IMR-90 (cell line): ENCODE data around the gene TMCO5A. TPM values are rescaled to one million over a fixed set of nuclear protein-coding genes. Genes with fewer than 3 reads are reported as not detected.
"Not testable (repeated sequence)": the region's sequence is repeated elsewhere in the genome, so short reads cannot be mapped to it uniquely, and the experiment has no call there.

Source experiments
- ATAC-seq: fragments of 200-7000 bp; cut with Tn5 transposase; 2 replicates; pipeline ENCODE4 v1.9.1; 2020; ENCODE audit warnings: low read depth, mild to moderate bottlenecking, moderate library complexity
- BruUV-seq: library from RNA; stranded (reverse); fragments of 400-500 nt; replicated peaks from 2 replicates; lab custom pipeline; 2021; lab: Mats Ljungman, UMichigan
- CTCF ChIA-PET: fragments of 300-600 bp; formaldehyde crosslinking; extraction: SDS; loops from one replicate; lab custom pipeline; 2021; ENCODE audit warnings: antibody characterized with exemption; lab: Yijun Ruan, JAX
- POLR2A ChIA-PET: fragments of 300-600 bp; sonication (Branson Sonifier 250); formaldehyde crosslinking; loops from one replicate; lab custom pipeline; 2022; ENCODE audit warnings: antibody characterized with exemption; ENCODE audit not compliant: unreplicated experiment; lab: Charles Lee
- DNase-seq: peaks from one replicate; pipeline ENCODE4 v3.0.0; 2013
- H2AFZ ChIP-seq: replicated peaks from 2 replicates; pipeline ENCODE3; 2013; ENCODE audit warnings: low read length, mild to moderate bottlenecking; ENCODE audit not compliant: poor library complexity
- H2AK5ac ChIP-seq: 2 replicates; pipeline ENCODE4 v1.6.1; 2013; ENCODE audit warnings: low read depth, low read length, inconsistent platforms
- H2AK9ac ChIP-seq: replicated peaks from 2 replicates; pipeline ENCODE3; 2013; ENCODE audit warnings: mild to moderate bottlenecking, low read depth, low read length, moderate library complexity; ENCODE audit not compliant: poor library complexity
- H2BK120ac ChIP-seq: 2 replicates; pipeline ENCODE4 v1.6.1; 2013; ENCODE audit warnings: low read depth, low read length, inconsistent platforms
- H2BK15ac ChIP-seq: 3 replicates; pipeline ENCODE4 v1.6.1; 2013; ENCODE audit warnings: low read depth, low read length, inconsistent platforms
- H2BK20ac ChIP-seq: 2 replicates; pipeline ENCODE4 v1.6.1; 2013; ENCODE audit warnings: low read depth, mild to moderate bottlenecking, inconsistent platforms, low read length, moderate library complexity
- H2BK5ac ChIP-seq: 2 replicates; pipeline ENCODE4 v1.6.1; 2013; ENCODE audit warnings: mild to moderate bottlenecking, low read depth, low read length, inconsistent platforms; ENCODE audit not compliant: poor library complexity, severe bottlenecking
- H3K14ac ChIP-seq: replicated peaks from 2 replicates; pipeline ENCODE4 v1.6.1; 2013; ENCODE audit warnings: low read depth, low read length, inconsistent platforms
- H3K18ac ChIP-seq: 2 replicates; pipeline ENCODE4 v1.6.1; 2013; ENCODE audit warnings: low read depth, low read length, control low read depth
- H3K23ac ChIP-seq: 2 replicates; pipeline ENCODE4 v1.6.1; 2013; ENCODE audit warnings: low read depth, low read length, inconsistent platforms
- H3K27ac ChIP-seq: 2 replicates; pipeline ENCODE4 v1.5.1; 2013; ENCODE audit warnings: mild to moderate bottlenecking, control low read depth, low read length; ENCODE audit not compliant: insufficient read depth
- H3K27me3 ChIP-seq: 2 replicates; pipeline ENCODE4 v1.6.1; 2013; ENCODE audit warnings: low read length; ENCODE audit not compliant: control insufficient read depth, insufficient read depth
- H3K36me3 ChIP-seq: 2 replicates; pipeline ENCODE4 v1.6.1; 2013; ENCODE audit warnings: low read length, mixed read lengths; ENCODE audit not compliant: control insufficient read depth, insufficient read depth
- H3K4ac ChIP-seq: 2 replicates; pipeline ENCODE4 v1.6.1; 2013; ENCODE audit warnings: low read depth, low read length, inconsistent platforms
- H3K4me1 ChIP-seq: 2 replicates; pipeline ENCODE4 v1.6.1; 2013; ENCODE audit warnings: low read length, mixed read lengths; ENCODE audit not compliant: control insufficient read depth, insufficient read depth
- H3K4me2 ChIP-seq: 2 replicates; pipeline ENCODE4 v1.6.1; 2013; ENCODE audit warnings: low read depth, mild to moderate bottlenecking, control low read depth, low read length, moderate library complexity
- H3K4me3 ChIP-seq: 2 replicates; pipeline ENCODE4 v1.5.1; 2013; ENCODE audit warnings: low read depth, mild to moderate bottlenecking, control low read depth, low read length, moderate library complexity; ENCODE audit not compliant: insufficient read depth
- H3K56ac ChIP-seq: 2 replicates; pipeline ENCODE4 v1.6.1; 2013; ENCODE audit warnings: low read length, inconsistent platforms; ENCODE audit not compliant: insufficient read depth; ENCODE audit errors: extremely low read depth
- H3K79me1 ChIP-seq, 2 experiments: 2 replicates each; pipeline ENCODE4 v1.6.1; 2013; ENCODE audit warnings: low read length in 2 of 2, inconsistent platforms in 1 of 2, low read depth in 1 of 2
- H3K9ac ChIP-seq: 2 replicates; pipeline ENCODE4 v1.6.1; 2013; ENCODE audit warnings: low read depth, low read length, control low read depth
- H3K9me1 ChIP-seq: 2 replicates; pipeline ENCODE4 v1.6.1; 2013; ENCODE audit warnings: low read length, inconsistent platforms; ENCODE audit not compliant: insufficient read depth
- H3K9me3 ChIP-seq: 2 replicates; pipeline ENCODE4 v1.6.1; 2013; ENCODE audit warnings: low read length; ENCODE audit not compliant: control insufficient read depth, insufficient read depth
- H4K20me1 ChIP-seq: 2 replicates; pipeline ENCODE4 v1.6.1; 2013; ENCODE audit warnings: low read length, inconsistent platforms; ENCODE audit not compliant: insufficient read depth
- H4K5ac ChIP-seq: 2 replicates; pipeline ENCODE4 v1.6.1; 2013; ENCODE audit warnings: mild to moderate bottlenecking, low read depth, low read length, control low read depth
- H4K8ac ChIP-seq, 2 experiments: 2 replicates each; pipeline ENCODE4 v1.6.1; 2013; ENCODE audit warnings: low read depth in 2 of 2, low read length in 2 of 2, control low read depth in 1 of 2, inconsistent platforms in 1 of 2
- H4K91ac ChIP-seq: 2 replicates; pipeline ENCODE4 v1.6.1; 2013; ENCODE audit warnings: low read depth, low read length, inconsistent platforms; ENCODE audit not compliant: insufficient read depth
- CHD1 ChIP-seq: IDR thresholded peaks from 2 replicates; pipeline ENCODE4 v1.6.1; 2012; ENCODE audit warnings: low read depth, low read length, improper control_type of control experiment
- FOS ChIP-seq: fragments of 150-350 bp; IDR thresholded peaks from 2 replicates; pipeline ENCODE4 v1.6.1; 2016; ENCODE audit warnings: low read depth, low read length
- WGBS, 2 experiments: methylation state at CpG; one replicate each; pipeline versions ENCODE4 v1.1.5 to v1.1.7; 2013; ENCODE audit warnings: missing lambda C conversion rate in 2 of 2; ENCODE audit not compliant: insufficient read length in 1 of 2; ENCODE audit errors: extremely low coverage in 2 of 2; 5-methylcytosine and 5-hydroxymethylcytosine counted together
- dilution Hi-C: fragments of 300-500 bp; cut with HindIII; formaldehyde crosslinking; loops from one replicate; pipeline ENCODE4 v1.14.3; 2018; ENCODE audit warnings: low sequenced_read_pairs; ENCODE audit not compliant: unreplicated experiment
- in situ Hi-C: fragments of 300-500 bp; cut with MboI; formaldehyde crosslinking; loops from 3 replicates; pipeline ENCODE4 v1.14.3; 2019; ENCODE audit warnings: low sequenced_read_pairs, inconsistent platforms, mixed read lengths
- intact Hi-C: fragments of 100-400 bp; cut with micrococcal nuclease; formaldehyde crosslinking; loops from 2 replicates; pipeline ENCODE4 v1.10.0; 2022
- polyA plus RNA-seq, 3 experiments: library from polyadenylated mRNA; depleted of rRNA; stranded (reverse); fragments of >200 nt; gene quantifications; 2 replicates each; pipeline ENCODE4 v1.2.3, GENCODE V29; 2012; ENCODE audit warnings: low replicate concordance in 1 of 3
- total RNA-seq: library from RNA; depleted of rRNA; stranded (reverse); fragments of >200 nt; gene quantifications from 2 replicates; pipeline ENCODE4 v1.2.3, GENCODE V29; 2012
- TF ChIP-seq, protein P1 (sequence below): conservative IDR thresholded peaks from 2 replicates; pipeline ENCODE4 v1.5.1; 2012; ENCODE audit warnings: mild to moderate bottlenecking, low read depth, low read length, improper control_type of control experiment
- TF ChIP-seq, protein P2 (sequence below): fragments of 150-350 bp; IDR thresholded peaks from 2 replicates; pipeline ENCODE4 v1.6.1; 2016; ENCODE audit warnings: low read depth, mild to moderate bottlenecking, low read length, moderate library complexity, borderline replicate concordance

The TMCO5A gene
- total and polyA plus RNA-seq, 2 of the 4 experiments (the other 2 are of a cell fraction) = not detected

DNA sequence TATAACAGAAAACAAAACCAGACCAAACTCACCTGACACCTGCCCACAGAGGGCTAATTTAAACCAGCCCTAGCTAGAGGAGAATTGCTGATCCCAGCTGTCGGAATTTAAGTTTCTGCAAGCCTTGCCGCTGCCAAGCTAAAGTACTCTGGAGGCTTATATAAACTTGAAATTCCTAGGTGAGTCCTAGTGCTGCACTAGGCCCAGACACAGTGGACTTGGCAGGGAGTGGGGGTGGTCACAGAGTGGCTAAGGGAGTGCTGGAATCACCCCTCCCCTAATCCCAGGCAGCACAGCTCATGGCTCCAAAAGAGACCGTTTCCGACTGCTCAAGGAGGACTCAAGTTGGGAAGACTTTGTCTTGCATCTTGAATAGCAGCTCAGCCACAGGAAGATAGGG, 17.6 kb downstream of the TMCO5A start:
- no TSS peak for BruUV-seq
- Histone ChIP-seq H4K5ac (no peak overlapping the region), H3K27ac (no peak overlapping the region), H4K91ac (no peak overlapping the region), H2BK5ac (no peak overlapping the region), H3K36me3 (no peaks in the 10 kb centered on the region), H3K4me2 (no peak overlapping the region), H3K14ac (no peak overlapping the region), H3K56ac (no peak overlapping the region), H2BK120ac (no peak overlapping the region), H3K79me1 (no peaks in the 10 kb centered on the region), H2AK9ac (no peak overlapping the region), H3K4me3 (no peak overlapping the region), H3K9me3 (no peaks in the 10 kb centered on the region), H2BK20ac (no peak overlapping the region), H3K18ac (no peak overlapping the region), H3K4ac (no peak overlapping the region), H4K20me1 (no peaks in the 10 kb centered on the region), H3K23ac (no peak overlapping the region), H3K9ac (no peak overlapping the region), H3K27me3 (peaks cover 29% of the 10 kb centered on the region), H3K9me1 (no peaks in the 10 kb centered on the region), H2AK5ac (no peak overlapping the region), H2AFZ (no peak overlapping the region), H2BK15ac (no peak overlapping the region), H3K4me1 (no peaks in the 10 kb centered on the region), H4K8ac (no peak overlapping the region)
- ATAC-seq = no peak
- dilution Hi-C loops (no loop called here), intact Hi-C loops (no loop called here), in situ Hi-C loops (no loop called here)
- POLR2A ChIA-PET = no interaction called here
- CTCF ChIA-PET = interaction anchor here (1.2 kb wide), 1 partner anchor 32 kb away, joined by 6 read pairs; no protein-coding TSS in a partner anchor
- no peak for TF ChIP-seq CHD1
- TF ChIP-seq, protein P1, sequence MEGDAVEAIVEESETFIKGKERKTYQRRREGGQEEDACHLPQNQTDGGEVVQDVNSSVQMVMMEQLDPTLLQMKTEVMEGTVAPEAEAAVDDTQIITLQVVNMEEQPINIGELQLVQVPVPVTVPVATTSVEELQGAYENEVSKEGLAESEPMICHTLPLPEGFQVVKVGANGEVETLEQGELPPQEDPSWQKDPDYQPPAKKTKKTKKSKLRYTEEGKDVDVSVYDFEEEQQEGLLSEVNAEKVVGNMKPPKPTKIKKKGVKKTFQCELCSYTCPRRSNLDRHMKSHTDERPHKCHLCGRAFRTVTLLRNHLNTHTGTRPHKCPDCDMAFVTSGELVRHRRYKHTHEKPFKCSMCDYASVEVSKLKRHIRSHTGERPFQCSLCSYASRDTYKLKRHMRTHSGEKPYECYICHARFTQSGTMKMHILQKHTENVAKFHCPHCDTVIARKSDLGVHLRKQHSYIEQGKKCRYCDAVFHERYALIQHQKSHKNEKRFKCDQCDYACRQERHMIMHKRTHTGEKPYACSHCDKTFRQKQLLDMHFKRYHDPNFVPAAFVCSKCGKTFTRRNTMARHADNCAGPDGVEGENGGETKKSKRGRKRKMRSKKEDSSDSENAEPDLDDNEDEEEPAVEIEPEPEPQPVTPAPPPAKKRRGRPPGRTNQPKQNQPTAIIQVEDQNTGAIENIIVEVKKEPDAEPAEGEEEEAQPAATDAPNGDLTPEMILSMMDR = no peak
- TF ChIP-seq, protein P2, sequence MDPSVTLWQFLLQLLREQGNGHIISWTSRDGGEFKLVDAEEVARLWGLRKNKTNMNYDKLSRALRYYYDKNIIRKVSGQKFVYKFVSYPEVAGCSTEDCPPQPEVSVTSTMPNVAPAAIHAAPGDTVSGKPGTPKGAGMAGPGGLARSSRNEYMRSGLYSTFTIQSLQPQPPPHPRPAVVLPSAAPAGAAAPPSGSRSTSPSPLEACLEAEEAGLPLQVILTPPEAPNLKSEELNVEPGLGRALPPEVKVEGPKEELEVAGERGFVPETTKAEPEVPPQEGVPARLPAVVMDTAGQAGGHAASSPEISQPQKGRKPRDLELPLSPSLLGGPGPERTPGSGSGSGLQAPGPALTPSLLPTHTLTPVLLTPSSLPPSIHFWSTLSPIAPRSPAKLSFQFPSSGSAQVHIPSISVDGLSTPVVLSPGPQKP = no peak
- no peak for TF ChIP-seq FOS
- no CpG with 5 or more reads among the region's 4 CpGs for WGBS, 2 experiments
- DNase-seq = no peak

DNA sequence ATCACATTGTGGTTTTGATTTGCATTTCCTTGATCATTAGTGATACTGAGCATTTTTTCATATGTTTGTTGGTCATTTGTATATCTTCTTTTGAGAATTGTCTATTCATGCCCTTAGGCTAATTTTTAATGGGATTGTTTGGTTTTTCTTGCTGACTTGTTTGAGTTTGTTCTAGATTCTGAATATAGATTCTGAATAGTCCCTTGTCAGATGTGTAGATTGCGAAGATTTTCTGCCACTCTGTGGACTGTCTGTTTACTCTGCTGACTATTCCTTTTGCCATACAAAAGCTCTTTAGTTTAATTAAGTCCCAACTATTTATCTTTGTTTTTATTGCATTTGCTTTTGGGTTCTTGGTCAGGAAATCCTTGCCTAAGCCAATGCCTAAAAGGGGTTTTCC, 26.3 kb downstream of the TMCO5A start:
- intact Hi-C loops, H3K27me3 ChIP-seq, H3K9ac ChIP-seq, BruUV-seq, H4K91ac ChIP-seq, H2BK15ac ChIP-seq, H2AK9ac ChIP-seq, CTCF ChIA-PET, ATAC-seq, H2AK5ac ChIP-seq, H3K9me3 ChIP-seq, H3K4me2 ChIP-seq, H3K27ac ChIP-seq, H2BK120ac ChIP-seq, H3K9me1 ChIP-seq, H4K8ac ChIP-seq, POLR2A ChIA-PET, H3K23ac ChIP-seq, DNase-seq, H3K14ac ChIP-seq, H2BK5ac ChIP-seq, H3K79me1 ChIP-seq, H3K36me3 ChIP-seq, H3K4me1 ChIP-seq, H3K4me3 ChIP-seq, H3K18ac ChIP-seq, H4K20me1 ChIP-seq, in situ Hi-C loops, H3K4ac ChIP-seq, H3K56ac ChIP-seq, H4K5ac ChIP-seq, H2BK20ac ChIP-seq, H2AFZ ChIP-seq, dilution Hi-C loops: not testable (repeated sequence)
- WGBS, 2 experiments = no CpG with 5 or more reads among the region's 1 CpG
